GM19238 (cell line): ENCODE results near the gene GPATCH8.
"Not testable (repeated sequence)": the region's sequence is repeated elsewhere in the genome, so short reads cannot be mapped to it uniquely, and the experiment has no call there.

Experiments used
- DNase-seq: peaks from one replicate; pipeline ENCODE4 v3.0.0; 2011; ENCODE audit warnings: low spot score; ENCODE audit not compliant: insufficient read length

GPATCH8 gene

DNA sequence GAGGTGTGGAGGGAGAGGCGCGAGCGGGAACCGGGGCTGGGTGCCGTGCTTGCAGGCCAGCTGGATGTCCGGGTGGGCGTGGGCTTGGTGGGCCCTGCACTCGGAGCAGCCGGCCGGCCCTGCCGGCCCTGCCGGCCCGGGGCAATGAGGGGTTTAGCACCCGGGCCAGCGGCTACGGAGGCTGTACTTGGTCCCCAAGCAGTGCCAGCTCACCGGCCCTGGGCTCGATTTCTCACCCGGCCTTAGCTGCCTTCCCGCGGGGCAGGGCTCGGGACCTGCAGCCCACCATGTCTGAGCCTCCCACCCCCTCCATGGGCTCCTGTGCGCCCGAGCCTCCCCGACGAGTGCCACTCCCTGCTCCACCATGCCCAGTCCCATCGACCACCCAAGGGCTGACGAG lies 24.7 kb upstream of the GPATCH8 start:
- no peak for DNase-seq

GRCh38 chr17:44527102-44527501 lies 23.9 kb upstream of the GPATCH8 start:
- DNase-seq: no peak

GRCh38 chr17:44523672-44523972 lies 20.4 kb upstream of the GPATCH8 start:
- no peak for DNase-seq

- DNase-seq: peak; percentile 56
These were observed 19.9 kb upstream of the GPATCH8 start for GRCh38 chr17:44522883-44523671.

DNA sequence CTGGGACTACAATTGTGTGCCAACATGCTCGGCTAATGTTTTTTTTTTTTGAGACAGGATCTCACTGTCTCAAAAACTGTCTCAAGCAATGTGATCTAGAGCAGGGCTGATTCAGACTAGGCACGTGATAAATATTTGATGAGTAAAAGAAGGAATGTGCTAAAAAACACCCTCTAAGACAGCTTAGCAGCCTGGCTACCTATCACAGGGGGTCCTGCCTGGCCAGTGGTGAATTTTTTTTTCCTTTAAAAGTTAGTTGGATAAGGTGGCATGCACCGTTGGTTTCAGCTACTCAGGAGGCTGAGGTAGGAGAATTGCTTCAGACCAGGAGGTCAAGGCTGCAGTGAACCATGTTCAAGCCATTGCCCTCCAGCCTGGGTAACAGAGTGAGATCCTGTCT lies 14.8 kb upstream of the GPATCH8 start:
- DNase-seq: no peak

DNA sequence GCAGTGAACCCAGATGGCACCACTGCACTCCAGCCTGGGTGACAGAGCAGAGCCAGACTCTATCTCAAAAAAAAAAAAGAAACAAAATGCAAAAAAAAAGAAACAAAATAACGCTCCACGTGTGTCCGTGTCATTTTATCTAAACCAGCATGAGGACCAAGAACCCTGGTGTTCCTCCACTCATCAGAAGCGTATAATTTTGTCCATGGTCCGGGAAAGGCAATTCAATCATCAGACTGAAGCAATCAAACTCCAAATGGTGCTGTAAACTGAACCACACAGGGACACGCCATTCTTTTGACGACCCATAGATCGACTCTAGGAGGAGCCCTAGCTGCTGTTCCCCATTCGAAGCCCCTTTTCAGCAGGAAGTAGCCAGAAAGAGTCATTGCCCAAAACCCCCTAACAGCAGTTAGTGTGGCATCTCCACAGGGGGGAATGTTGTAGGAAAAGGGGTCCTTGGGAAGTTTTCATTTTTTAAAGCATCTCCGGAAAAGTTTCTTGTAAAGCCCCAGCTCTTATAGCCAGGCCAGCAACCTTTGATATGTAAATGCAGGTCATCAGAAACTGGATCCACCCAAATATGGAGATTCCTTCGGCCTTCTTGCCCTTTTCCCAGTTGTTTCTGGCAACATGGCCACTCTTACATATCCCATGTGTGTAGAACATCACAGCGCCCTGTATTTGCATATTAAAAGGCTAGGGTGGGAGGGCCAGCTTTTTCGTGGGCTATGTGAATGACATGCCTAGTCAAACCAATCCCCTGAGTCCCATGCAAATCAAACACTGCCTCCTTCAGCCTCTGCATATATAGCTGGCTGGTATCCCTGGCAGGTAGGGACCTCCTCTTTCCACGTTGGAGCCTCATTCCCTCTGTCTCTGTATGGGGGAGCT lies 8.3 kb upstream of the GPATCH8 start:
- not testable (repeated sequence) for DNase-seq

DNA sequence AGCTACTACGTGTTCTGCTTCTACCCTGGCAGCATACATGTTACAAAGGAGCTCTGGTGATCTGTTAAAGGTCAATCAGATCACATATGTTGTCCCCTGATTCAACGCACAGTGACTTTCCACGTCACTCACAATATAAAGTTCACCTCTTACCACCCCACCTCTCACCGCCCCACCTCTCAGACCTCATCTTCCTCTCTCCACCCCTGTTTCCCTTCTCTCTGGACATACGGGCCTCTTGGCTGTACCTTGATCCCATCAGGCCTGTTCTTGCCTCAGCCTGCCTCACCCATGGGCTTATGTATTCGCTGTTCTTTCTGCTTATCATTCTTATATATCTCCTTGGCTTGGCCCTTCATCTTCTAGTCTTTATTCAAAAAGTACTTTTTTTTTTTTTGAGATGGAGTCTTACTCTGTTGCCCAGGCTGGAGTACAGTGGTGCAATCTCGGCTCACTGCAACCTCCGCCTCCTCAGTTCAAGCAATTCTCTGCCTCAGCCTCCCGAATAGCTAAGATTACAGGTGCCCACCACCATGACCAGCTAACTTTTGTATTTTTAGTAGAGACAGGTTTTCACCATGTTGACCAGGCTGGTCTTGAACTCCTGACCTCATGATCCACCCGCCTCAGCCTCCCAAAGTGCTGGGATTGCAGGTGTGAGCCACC lies 3.9 kb upstream of the GPATCH8 start:
- not testable (repeated sequence) for DNase-seq

DNA sequence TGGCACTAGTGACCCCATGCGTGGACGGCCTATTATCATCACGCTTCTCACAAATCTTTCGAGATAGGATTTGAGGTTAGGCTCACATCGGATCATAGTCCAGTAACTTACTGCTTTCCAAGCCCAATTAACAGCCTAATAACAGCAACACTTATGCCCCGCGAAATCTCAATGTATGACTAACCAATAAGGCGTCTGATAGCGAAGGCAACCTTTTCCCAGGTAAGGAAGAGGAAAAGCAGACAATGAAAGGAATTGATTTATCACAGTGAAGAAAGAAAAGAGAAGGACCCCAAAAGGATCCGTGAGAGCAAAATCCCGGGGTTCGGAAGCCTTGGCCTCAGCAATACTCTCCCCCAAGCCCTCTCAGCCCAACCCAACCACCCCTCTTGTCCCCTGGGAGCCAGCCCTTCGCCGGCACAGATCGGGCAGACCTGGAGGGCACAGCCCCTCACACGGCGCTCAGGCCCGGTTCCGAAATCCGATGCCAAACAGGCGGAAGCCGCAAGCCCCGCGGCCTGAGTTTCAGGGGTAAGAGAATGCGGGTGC lies 534 bp downstream of the GPATCH8 start:
- DNase-seq: peak; percentile 12

DNA sequence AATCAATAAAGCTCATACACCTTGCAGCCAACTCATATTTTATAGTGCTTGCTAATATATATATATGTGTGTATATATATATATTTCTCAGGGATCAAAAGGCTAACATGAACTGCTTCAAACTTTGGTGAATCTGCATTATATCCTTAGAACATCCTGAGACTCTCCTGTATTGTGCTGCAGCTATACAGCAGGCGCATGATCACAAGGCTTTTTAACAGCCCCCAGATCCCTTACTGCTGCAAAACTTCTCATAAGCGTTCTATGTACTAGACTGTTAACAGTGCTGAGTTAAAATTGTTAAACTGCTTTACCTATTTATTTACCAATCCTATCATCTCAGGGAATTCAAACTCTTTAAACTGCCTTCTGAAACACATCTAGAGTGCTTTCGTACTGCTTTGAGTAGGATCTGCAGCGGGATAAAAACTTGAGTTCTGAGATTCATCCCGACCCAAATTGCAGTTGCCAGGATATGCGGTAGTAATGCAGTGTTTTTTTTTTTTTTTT lies 1.3 kb downstream of the GPATCH8 start:
- DNase-seq: no peak

GRCh38 chr17:44499722-44500121 lies 3.5 kb downstream of the GPATCH8 start:
- DNase-seq: no peak

GRCh38 chr17:44496815-44497214 lies 6.4 kb downstream of the GPATCH8 start:
- no peak for DNase-seq

- DNase-seq: no peak
These were observed 9.9 kb downstream of the GPATCH8 start for GRCh38 chr17:44493339-44493738.

DNA sequence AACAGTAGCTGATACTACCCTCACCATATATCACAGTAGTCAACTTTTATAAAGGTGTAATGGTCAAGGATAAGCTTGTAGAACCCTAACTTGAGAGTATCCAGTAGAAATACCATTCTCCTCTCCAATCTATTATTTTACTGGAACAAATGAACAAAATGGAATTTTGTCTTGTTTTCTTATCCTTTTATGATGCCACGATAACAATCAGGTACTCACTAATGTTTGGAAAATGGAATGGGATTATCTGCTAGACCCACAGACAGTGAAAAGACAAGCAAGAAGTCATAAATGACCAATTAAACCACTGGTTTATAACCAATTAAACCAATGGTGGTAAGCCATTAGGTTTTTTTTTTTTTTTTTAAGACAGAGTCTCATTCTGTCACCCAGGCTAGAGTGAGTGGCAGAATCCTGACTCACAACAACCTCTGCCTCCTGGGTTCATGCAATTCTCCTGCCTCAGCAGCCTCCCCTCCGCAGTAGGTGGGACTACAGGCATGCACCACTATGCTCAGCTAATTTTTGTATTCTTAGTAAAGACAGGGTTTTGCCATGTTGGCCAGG lies 10.4 kb downstream of the GPATCH8 start:
- DNase-seq: no peak

- DNase-seq: no peak
These were observed 13.6 kb downstream of the GPATCH8 start for GRCh38 chr17:44489581-44489980.

DNA sequence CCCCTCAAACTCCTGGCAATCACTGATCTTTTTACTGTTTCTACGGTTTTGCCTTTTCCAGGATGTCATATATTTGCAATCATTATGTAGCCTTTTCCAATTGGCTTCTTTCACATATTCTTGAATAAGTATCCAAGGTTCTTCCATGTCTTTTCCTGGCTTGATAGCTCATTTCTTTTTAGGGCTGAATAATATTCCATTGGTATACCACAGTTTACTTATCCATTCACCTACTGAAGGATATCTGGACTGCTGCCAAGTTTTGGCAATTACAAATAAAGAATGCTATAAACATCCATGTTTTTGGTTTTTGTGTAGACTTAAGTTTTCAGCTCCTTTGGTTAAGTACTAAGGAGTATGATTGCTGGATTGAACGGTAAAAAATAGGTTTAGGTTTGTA lies 16.0 kb downstream of the GPATCH8 start:
- no peak for DNase-seq

DNA sequence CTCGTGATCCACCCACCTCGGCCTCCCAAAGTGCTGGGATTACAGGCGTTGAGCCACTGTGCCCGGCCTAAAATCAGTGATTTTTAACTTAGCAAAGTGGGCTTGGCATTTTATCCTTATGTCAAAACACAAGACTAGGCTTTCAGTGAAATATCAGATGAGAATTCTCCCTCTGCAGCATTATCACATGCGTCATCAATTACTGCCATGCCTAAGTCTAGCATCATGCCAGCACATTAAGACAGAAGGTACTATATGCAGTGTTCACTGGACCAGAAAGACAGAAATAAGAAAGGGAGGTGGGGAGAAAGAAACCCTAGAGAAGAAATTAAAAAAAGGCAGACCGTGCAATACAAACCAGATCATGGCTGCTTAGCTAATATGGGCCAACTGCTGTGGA lies 29.8 kb downstream of the GPATCH8 start:
- DNase-seq: no peak

DNA sequence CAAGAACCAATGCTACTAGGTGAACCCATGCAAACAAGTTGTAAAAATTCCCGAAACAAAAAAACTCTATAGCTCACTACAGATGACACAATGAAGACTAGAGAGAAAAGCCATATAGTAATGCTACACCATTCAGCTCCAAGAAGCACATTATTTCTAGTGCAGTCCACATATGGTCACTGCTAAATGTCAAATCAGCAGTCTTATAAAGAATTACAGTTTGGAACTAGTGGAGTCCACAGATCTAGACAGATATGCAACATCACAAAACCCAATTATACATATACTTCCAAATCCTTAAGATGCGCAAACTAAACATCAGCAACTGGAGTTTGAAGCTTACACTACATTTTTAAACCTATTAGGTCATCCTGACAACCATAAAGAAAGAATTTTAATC lies 33.5 kb downstream of the GPATCH8 start:
- DNase-seq: no peak

- DNase-seq: no peak
These were observed 36.1 kb downstream of the GPATCH8 start for GRCh38 chr17:44467108-44467507.

GRCh38 chr17:44466339-44466738 lies 36.9 kb downstream of the GPATCH8 start:
- DNase-seq: no peak

GRCh38 chr17:44465897-44466296 lies 37.3 kb downstream of the GPATCH8 start:
- DNase-seq: no peak

- DNase-seq: no peak
These were observed 37.9 kb downstream of the GPATCH8 start for GRCh38 chr17:44465276-44465675.
